ENCODE data around the gene TMA7B. TPM values are rescaled to one million over a fixed set of nuclear protein-coding genes. Genes with fewer than 3 reads are reported as not detected.
"Not testable (repeated sequence)": the region's sequence is repeated elsewhere in the genome, so short reads cannot be mapped to it uniquely, and the experiment has no call there.

Gene TMA7B
- total RNA-seq, 1 experiment from 2014 or later = 0.24 TPM

DNA sequence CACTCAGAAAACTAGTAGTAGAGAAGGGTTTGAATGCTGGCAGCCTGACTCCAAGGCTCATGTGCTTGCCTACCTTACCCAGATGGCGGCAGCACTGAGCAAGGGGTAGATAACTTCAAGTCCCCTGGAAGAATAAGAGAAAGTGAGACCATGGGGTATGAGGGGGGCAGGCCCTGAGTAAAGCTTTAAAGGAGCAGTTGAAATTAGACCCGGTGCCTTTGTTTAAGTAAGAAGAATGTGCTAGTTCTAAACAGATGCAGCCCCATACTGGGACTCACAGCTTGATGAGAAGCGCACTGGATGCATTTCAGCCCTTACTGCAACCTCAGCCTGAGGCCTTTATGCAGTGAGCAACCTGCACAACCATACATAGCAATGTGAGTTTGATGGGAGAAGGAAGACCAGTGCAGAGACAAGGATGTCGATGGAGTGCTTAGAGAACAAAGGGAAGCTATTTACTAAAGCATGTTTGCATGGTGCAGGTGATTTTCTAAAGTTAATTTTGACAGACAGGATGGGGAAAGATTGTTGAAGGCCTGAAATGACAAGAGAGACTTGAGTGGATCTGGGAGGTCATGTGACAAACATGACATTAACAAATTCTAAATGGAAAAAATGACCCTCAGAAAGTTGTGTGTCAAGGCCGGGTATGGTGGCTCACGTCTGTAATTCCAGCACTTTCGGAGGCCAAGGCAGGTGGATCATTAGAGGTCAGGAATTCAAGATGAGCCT, 27.1 kb upstream of the TMA7B start:
- DNase-seq (ENCODE audit: low read depth) = peak; percentile 17

DNA sequence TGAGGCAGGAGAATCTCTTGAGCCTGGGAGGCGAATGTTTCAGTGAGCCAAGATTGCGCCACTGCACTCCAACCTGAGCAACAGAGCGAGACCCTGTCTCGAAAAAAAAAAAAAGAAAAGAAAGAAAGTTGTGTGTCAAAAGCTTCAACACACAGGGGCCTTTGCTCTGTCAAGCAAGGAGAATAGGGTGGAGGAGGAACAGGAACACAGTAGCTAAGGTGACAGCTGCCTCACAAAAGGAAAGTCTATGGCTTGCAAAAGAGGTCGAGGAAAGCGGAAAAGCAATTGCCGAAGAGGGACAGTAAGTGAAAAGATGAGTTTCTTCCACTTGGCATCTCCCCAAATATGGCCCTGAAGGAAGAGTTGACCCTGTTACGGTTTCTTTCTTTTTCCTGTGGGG, 26.5 kb upstream of the TMA7B start:
- no peak for DNase-seq (ENCODE audit: low read depth)

- no peak for DNase-seq (ENCODE audit: low read depth)
These were observed 25.1 kb upstream of the TMA7B start for GRCh38 chr22:39935116-39935515.

DNA sequence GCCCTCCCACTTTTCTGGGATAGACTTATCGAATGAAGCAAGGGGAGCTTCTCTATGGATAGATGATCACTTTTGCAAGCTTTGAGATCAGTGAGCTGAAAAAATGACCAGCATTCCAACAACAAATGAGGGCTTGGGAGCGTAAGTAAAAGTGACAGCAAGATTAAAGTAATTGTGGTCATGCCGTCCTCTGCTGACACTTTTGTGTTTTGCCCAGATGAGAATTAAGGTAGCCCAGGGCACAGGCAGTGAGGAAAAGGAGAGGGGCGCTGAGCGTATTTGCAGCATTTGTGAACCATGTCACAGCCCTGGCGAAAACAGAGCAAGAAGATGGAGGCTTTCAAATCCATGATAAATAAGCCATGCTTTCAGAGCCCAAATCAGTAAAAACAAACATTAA, 24.6 kb upstream of the TMA7B start:
- no peak for DNase-seq (ENCODE audit: low read depth)

GRCh38 chr22:39936523-39937145, 23.6 kb upstream of the TMA7B start:
- no peak for DNase-seq (ENCODE audit: low read depth)

- no peak for DNase-seq (ENCODE audit: low read depth)
These were observed 22.3 kb upstream of the TMA7B start for GRCh38 chr22:39937906-39938305.

- no peak for DNase-seq (ENCODE audit: low read depth)
These were observed 21.6 kb upstream of the TMA7B start for GRCh38 chr22:39938509-39939111.

DNA sequence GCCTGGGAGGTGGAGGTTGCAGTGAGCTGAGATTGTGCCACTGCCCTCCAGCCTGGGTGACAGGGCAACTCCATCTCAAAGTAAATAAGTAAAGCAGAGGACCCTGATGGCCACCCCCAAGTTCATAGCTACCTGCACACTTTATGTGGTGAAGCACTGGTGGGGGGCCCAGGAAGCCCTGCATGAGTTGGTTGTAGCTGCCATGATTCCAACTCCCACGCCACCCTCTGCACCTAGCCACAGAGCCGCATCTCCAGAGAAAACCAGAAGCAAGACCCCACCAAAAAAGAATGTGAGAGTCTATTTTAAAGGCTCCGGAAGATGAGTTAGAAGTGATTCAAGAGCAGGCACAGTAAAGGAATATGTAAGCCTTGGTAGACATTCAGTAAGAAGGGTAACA, 20.4 kb upstream of the TMA7B start:
- no peak for DNase-seq (ENCODE audit: low read depth)

- no peak for DNase-seq (ENCODE audit: low read depth)
These were observed 19.4 kb upstream of the TMA7B start for GRCh38 chr22:39940757-39941305.

DNA sequence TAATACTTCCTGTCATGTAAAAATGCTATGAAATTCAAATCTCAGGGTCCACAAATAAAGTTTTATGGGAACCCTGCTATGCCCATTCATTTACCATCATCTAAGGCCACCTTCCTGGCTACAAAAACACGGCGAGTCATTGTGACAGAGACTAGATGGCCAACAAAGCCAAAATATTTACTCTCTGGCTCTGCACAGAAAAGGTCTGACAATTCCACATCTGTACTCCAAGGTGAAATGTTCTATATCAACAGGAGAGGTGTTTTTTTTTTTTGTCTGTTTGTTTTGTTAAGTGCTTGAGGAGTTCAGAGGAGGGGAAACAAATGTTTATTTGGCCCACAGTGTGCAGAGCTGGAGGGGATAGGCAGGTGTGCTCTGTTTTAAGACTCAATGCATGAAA, 18.6 kb upstream of the TMA7B start:
- DNase-seq (ENCODE audit: low read depth) = no peak

GRCh38 chr22:39942439-39943230, 17.6 kb upstream of the TMA7B start:
- DNase-seq (ENCODE audit: low read depth) = no peak

- DNase-seq (ENCODE audit: low read depth) = no peak
These were observed 16.9 kb upstream of the TMA7B start for GRCh38 chr22:39943337-39943736.

- DNase-seq (ENCODE audit: low read depth) = no peak
These were observed 16.0 kb upstream of the TMA7B start for GRCh38 chr22:39943953-39944872.

- DNase-seq (ENCODE audit: low read depth) = no peak
These were observed 14.1 kb upstream of the TMA7B start for GRCh38 chr22:39946126-39946502.

DNA sequence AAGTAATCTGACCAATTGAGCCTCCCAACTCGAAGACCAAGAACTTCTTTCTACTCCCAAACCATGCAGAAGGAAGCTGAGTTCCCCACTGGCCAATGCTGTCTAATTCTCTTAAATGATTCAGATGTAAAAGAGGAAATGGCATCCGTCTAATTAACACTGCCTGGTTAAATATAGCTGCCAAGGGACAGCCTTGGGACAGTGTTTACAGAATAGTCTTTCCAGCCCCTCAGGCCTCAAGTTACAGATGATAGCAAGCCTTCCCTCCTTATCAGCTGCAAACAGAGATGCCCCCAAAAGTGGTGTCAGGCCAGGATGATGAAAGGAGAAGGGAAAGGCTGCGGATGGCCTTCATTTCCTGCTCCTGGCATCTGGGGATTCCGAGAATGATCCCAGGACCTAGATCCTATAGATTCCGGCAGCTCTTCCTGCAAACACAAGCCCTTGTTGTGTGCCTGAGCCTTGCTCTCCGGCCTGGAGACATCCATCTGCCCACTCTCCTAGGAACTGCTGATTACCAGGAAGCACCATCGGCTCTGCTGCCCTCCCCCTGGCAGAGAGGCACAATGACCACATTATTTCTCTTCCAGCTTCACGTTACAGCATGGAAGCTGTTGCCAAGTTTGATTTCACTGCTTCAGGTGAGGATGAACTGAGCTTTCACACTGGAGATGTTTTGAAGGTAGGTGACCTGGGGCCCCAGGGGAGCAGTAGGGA, 13.5 kb upstream of the TMA7B start:
- DNase-seq (ENCODE audit: low read depth) = no peak

DNA sequence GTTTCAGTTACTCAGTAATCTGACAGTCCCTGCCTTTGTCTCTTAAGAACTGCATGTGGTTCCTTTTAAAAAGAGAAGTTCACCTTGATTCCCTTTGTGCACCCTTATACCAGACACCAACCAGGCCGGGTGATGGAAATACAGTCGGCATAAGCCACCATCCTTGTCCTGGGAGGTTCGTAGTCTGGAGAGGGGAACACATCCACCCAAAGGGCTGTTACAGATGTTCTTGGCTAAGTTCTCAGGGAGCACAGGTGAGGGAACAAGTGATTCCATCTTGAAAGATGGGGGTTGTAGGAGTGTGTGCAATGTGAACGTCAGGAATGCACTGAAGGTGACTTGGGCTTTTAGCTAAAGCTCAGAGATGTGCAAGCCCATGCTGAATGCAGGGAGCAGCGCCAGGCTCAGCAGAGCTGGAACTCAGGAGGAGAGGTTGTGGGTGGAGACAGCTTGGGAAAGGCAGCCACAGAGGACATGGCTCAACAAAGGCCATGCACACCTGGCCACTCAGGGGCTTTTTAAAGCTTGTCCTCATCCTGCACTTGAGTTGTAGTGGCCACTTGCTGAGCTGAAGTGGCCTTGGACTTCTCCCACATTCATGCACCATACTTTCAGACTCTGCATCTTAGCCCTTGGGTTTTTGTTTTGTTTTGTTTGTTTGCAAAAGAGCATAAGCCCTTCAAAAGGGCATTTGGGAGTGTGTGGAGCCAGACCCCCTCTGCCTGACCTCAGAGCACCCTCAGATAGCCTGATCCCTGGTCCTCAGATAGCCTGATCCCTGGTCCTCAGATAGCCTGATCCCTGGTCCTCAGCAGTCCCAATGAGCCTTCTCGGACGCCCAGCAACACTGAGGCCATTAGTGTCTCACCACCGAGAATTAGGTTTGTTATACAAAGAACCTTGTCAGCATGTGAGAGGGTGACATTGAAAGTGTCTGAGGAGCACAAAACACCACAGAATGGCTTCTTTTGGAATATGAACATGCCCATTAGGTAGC, 12.7 kb upstream of the TMA7B start:
- DNase-seq (ENCODE audit: low read depth) = no peak

DNA sequence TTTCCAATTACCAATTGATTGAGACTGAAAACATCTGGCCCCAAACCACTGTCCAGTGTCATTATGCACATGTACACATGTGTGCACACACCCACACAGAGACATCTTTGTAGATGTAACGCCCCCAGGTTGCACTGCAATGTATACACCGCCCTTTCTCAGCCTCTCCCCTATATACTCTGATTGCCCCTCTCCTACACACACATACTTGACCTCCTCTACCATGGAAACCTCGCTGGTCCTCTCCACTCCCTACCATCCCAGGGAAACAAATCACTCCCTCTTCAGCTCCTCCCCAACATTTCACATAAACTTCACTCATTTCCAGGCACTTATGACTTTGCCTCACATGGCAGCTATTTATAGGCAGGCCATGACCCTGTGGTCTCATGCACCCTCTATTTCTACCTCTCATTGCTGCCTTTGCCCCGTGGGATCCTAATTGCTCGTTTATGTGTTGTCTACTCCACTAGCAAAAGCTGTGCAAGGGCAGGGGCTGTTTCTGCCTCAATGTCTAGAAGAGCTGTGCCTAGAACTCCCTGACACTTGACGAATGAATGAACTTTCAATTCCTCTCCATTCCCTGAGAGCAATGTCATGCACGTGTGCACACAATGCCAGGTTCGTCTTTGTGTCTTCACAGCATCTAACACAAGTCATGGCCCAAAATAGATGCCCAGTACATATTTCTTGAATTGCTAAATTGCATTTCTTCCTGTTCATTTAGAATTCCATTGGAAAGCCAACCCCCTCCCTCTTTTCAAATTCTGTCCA, 10.0 kb upstream of the TMA7B start:
- no peak for DNase-seq (ENCODE audit: low read depth)

GRCh38 chr22:39951603-39952293, 8.4 kb upstream of the TMA7B start:
- not testable (repeated sequence) for DNase-seq (ENCODE audit: low read depth)

All from RPMI7951 (cell line).